GM18907 (cell line): ENCODE data around the gene LRRC4.
A peak's percentile ranks its signal among the peaks of the same experiment; 100 is the strongest.

ENCODE experiments used
- ATAC-seq: cut with Tn5 transposase; IDR thresholded peaks from one replicate; pipeline ENCODE4 v1.9.1; 2021; ENCODE audit warnings: mild to moderate bottlenecking, moderate library complexity; ENCODE audit not compliant: unreplicated experiment

Gene LRRC4

DNA sequence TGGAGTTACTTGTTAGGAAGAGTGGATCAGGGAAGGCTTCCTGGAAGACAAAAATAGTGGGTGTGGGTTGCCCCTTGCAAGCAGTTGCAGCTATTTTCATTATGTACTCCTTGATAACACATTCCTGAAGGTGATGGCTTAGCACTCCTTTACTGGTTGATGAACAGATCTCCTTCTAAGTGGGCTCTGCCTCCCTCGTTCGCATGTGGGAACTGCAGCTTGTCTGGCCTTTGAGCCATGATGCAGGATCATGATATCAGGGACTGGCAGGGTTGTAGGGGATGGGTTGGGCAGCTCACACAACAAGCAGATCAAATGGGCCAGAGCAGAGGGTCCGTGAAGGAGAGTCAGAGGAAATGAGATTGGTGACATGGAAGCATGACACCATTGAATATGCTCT is 28.8 kb upstream of the LRRC4 start:
- no peak for ATAC-seq

DNA sequence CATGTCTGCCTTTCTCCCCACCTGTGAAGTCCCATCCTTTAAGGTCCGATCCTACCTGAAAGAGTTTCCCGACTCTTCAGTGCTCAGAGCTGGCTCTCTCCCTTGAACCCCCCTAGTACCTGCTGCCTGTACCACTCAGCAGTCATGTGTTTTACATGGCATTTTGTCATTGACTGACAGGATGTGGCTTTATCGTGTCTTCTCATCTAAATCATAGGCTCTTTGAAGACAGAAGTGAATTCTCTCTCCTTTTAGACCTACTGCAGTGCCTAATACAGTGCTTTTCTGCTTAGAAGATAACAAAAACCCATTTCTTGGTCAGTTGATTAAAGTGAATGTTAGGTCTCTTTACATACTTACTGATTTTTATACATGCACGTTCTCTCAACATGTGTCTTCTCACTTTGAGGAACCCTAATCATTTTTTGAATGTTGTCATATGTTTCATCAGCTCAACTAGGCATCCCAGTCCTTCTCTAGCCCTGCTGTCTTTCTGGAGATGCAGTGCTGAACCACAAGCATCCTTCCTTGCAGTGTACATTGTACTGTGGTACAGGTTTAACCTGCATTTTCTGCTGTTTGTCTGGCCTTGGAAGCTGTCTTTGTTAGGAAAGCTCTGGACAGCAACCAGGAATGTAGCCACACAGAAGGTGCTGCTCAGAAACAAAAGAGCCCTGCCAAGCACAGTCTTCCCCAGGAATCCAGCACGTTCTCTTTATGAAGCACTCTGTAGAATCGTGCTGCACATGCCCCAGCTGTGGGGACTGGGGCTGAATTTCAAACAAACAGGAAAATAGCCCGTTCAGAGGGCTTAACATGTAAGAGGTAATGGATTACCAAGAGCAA is 28.1 kb upstream of the LRRC4 start:
- no peak for ATAC-seq

GRCh38 chr7:128057909-128058308 is 26.7 kb upstream of the LRRC4 start:
- ATAC-seq = no peak

DNA sequence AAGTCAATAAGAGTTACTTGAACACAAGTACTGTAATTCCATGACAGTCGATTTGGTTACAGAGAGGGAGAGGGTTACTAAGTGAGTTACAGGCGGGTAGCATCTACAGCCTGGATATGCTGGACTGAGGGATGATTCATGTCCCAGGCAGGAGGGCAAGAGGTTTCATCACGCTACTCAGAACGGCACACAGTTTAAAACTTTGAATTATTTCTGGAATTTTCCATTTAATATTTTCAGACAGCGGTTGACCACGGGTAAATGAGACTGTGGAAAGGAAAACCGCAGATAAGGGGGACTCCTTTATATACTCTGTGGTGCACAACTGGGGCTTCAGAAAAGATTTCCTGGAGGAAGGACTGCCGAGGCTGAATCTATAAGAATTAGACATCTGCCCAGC is 25.7 kb upstream of the LRRC4 start:
- no peak for ATAC-seq

DNA sequence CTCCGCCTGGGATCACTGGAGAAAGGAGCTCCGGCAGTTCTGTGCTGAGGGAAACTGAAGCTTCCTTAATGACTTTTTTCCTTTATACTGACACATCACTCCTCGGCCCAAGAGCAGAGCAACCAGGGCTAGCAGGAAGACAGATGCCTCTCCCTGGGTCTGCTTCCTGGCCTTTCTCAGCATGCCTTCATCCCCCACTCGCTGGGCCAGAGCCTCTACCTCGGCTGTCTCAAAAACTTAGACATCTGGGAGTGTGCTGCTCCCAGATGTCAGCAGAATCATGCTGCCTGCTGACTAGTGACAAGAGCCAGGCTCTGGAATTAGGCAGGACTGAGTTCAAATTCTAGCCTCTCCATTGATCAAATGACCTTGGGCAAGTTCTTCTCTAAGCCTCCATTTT is 24.4 kb upstream of the LRRC4 start:
- no peak for ATAC-seq

DNA sequence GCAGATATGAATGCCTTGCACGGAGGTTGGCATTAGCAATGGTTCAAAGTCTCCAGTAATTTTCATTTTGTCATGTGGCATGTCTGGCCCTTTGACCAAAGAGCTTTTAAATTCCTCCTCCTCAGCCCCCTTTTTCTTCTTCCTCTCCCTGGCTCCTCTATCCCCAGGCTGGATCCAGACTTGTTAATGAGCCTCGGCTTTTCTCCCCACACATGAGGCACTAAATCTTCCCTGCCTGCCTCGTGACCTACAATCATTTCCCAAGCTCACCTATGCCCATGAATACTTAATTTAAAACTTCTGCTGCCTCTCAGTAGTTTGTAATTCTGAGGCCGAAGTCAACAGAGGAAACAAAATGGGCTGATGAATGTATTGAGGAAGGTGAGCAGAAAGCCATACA is 23.3 kb upstream of the LRRC4 start:
- ATAC-seq = no peak

DNA sequence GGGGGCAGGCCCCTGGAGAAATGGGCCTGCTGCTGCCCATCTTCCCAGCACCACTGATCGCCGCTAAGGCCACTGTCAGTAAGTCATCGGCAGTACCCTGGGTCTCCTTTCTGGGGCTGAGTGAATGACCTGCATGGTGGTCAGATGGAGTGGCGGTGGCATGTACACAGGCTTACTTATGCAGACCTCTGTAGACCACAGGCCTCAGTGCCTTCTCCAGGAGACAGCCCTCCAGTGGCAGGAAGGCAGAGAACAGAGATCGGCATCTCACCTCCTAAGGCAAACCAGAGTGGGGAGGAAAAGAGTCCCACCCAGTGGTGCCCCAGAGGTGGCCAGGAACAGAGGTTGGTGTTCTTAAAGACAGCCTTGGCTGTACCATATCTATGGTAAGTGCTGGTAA is 22.8 kb upstream of the LRRC4 start:
- ATAC-seq = no peak

DNA sequence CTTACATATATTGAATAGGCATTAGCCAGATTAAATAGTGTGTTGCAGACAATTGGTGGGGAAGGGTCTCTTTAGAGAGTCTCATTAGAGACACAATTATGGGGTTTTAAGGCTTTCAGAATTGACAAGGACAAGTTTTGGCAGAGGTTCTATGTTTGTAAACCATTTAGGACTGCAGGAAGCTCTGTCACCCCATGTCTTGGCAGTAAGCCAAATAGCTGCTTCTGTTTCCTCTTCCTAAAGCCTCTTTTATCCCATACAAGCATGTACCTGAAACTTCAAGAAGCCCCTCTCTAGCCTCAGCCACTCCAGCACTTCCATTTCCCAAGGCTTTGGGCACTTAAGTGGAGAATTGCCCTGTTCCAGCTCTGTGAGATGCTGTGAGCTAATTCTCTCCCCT is 21.8 kb upstream of the LRRC4 start:
- ATAC-seq = no peak

DNA sequence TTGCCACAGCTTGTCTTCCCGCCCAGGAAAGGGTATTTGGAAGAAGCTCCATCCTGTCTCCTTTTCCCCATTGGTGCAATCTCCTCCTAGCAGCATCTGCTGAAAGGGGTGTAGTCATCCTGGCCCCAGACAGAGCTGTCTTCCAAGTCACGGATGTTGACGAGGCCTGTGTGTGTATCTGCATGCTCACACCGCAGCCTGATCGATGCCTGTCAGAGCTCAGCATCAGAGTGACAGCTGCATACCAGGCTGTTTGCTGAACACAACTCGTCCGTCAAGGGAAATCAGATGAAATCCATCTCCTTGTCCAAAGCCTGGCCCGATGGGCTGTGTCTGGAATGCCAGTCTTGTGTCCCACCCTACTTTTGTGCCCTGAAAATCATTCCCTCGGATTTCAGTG is 21.2 kb upstream of the LRRC4 start:
- ATAC-seq = no peak

GRCh38 chr7:128045766-128046165 is 14.5 kb upstream of the LRRC4 start:
- ATAC-seq = no peak

DNA sequence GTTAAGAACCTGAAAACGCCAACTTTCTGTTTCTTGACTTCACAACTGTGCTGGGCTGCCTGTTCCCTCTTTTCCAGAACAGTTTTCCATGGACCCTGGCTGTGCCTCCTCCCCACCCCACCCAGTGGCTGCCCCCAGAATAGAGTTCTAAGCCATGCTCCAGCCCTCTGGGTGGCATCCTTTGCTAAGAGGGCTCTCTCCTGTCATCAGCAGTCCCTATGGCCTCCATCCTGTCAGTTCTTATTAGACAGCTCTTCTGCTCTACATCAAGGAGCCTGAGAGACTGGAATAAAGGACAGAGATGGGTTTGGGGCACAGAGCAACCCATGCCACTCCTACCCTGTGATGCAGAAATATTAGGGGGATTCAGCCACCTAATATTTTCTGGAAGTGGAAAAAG is 13.9 kb upstream of the LRRC4 start:
- no peak for ATAC-seq

- ATAC-seq = peak; percentile 52
Observed at GRCh38 chr7:128044064-128044463, 12.8 kb upstream of the LRRC4 start.

- no peak for ATAC-seq
Observed at GRCh38 chr7:128042012-128042411, 10.8 kb upstream of the LRRC4 start.

DNA sequence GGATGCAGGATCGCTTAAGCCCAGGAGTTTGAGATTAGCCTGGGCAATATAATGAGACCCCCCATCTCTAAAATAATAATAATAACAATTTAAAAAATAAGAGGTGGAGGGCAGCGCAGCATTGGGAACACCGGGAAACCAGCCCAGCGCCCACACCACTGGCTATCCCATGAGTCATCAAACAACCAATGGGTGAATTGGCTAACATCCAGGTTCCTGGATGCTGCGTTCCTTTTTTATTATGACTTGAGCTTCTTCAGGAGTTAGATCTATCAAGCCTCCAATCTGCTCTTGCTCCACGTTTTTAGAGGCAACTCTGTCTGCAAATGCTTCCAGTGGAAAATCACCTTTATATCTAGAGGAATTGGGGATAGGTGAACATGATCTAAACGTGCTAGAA is 10.0 kb upstream of the LRRC4 start:
- ATAC-seq = no peak

DNA sequence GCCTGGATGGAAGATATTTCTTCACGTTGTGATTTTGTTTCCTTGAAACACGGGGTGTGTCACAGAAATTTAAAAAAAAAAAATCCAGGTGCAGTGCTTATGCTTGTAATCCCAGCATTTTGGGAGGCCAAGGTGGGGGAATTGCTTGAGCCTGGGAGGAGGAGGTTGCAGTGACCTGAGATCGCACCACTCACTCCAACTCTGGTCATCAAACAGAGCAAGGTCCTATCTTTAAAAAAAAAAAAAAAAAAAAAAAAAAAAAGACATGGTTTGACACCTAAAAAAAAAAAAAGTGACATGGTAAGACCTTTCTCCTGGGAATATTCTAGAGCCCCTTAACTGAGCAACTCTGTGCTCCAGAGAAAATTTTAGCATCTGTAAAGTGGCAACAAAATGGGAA is 9.0 kb upstream of the LRRC4 start:
- no peak for ATAC-seq

- no peak for ATAC-seq
Observed at GRCh38 chr7:128039544-128039953, 8.3 kb upstream of the LRRC4 start.

DNA sequence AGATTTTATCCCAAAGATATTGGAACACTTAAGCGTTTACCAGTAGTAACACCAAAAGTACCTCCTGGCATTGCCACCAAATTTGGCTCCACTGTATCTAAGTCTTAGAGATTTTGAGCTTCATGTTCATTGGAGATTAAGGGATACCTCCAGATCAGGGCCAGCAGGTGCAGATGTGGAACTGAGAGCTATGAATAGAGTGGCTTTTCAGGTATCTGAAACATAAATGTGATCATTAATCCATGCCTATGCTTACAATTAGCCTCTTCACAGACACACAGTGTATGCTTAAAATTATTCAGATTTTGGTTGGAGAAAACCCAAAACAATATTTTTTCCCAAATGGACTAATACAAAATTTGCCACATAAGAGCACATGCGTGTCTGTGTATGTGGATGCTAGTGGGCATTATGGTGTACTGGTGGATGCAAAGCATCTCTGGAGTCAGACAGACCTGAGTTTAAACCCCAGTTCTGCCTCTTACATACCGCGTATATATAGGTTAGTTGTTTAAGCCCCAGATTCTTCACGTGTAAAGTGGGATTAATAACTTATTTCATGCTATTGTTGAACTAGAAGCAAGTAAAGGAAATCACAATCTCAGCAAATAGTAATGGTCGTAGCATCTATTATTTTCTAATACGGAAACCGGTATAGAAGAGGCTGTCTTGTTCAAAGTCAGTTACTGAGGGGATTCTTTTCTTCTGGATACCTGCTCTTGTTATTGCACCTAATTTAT is 6.8 kb upstream of the LRRC4 start:
- peak; percentile 37 for ATAC-seq

- peak; percentile 9 for ATAC-seq
Observed at GRCh38 chr7:128037081-128037480, 5.8 kb upstream of the LRRC4 start.

- peak; percentile 53 for ATAC-seq
Observed at GRCh38 chr7:128036226-128036940, 5.1 kb upstream of the LRRC4 start.

- ATAC-seq = no peak
Observed at GRCh38 chr7:128035712-128036111, 4.5 kb upstream of the LRRC4 start.

GRCh38 chr7:128034825-128035224 is 3.6 kb upstream of the LRRC4 start:
- no peak for ATAC-seq

GRCh38 chr7:128033246-128033645 is 2.0 kb upstream of the LRRC4 start:
- ATAC-seq = no peak
